SK-N-SH (cell line): ENCODE data around the gene ATP6V0B. TPM values are rescaled to one million over a fixed set of nuclear protein-coding genes. Genes with fewer than 3 reads are reported as not detected.

Experiments used
- CTCF ChIA-PET: fragments of 300-600, 350-600 bp; formaldehyde crosslinking; extraction: SDS; loops from one replicate; lab custom pipeline; 2021; lab: Yijun Ruan, JAX
- POLR2A ChIA-PET: fragments of 350-600 bp; sonication (Branson Sonifier 250); formaldehyde crosslinking; extraction: SDS; loops from one replicate; lab custom pipeline; 2020; ENCODE audit warnings: antibody characterized with exemption, inconsistent platforms; lab: Yijun Ruan, JAX
- DNase-seq: peaks from one replicate; pipeline ENCODE4 v3.0.0; 2012
- H2AFZ ChIP-seq: fragments of 200-600 bp; sonication (generic); 2 replicates; pipeline ENCODE4 v1.8.1; 2016; ENCODE audit warnings: antibody characterized with exemption, mild to moderate bottlenecking, low read depth
- H3F3A ChIP-seq: fragments of 200-600 bp; sonication (generic); replicated peaks from 2 replicates; pipeline ENCODE3; 2016; ENCODE audit warnings: antibody characterized with exemption, mild to moderate bottlenecking; ENCODE audit not compliant: insufficient read depth
- H3K27ac ChIP-seq, 2 experiments: fragments of 200-500 bp in 1 of 2; fragments of 200-600 bp in 1 of 2; sonication (Bioruptor generic) in 1 of 2; sonication (generic), shearing (Covaris generic) in 1 of 2; 2 replicates each; pipeline versions ENCODE4 v1.5.1 to v1.6.1; 2014 to 2016; ENCODE audit warnings: low read depth in 2 of 2, inconsistent platforms in 1 of 2, low read length in 1 of 2, mild to moderate bottlenecking in 1 of 2, mixed read lengths in 1 of 2
- H3K27me3 ChIP-seq: fragments of 200-600 bp; sonication (generic), shearing (Covaris generic); 2 replicates; pipeline ENCODE4 v1.6.1; 2016; ENCODE audit warnings: mixed run types; ENCODE audit not compliant: insufficient read depth
- H3K36me3 ChIP-seq, 2 experiments: fragments of 200-500 bp in 1 of 2; fragments of 200-600 bp in 1 of 2; sonication (Bioruptor generic) in 1 of 2; sonication (generic) in 1 of 2; replicated peaks in 1 of 2; 2 replicates each; pipeline versions ENCODE3 to v1.5.1; 2014 to 2016; ENCODE audit warnings: low read length in 1 of 2, mild to moderate bottlenecking in 1 of 2; ENCODE audit not compliant: insufficient read depth in 2 of 2, control insufficient read depth in 1 of 2
- H3K4me1 ChIP-seq, 2 experiments: fragments of 200-500 bp in 1 of 2; fragments of 200-600 bp in 1 of 2; sonication (Bioruptor generic) in 1 of 2; sonication (generic), shearing (Covaris generic) in 1 of 2; 2 replicates each; pipeline versions ENCODE4 v1.5.1 to v1.6.1; 2014 to 2016; ENCODE audit warnings: low read depth in 1 of 2, low read length in 1 of 2, mixed run types in 1 of 2; ENCODE audit not compliant: insufficient read depth in 2 of 2, control insufficient read depth in 1 of 2
- H3K4me2 ChIP-seq: fragments of 200-600 bp; sonication (generic), shearing (Covaris generic); 2 replicates; pipeline ENCODE4 v1.6.1; 2017; ENCODE audit warnings: mixed run types
- H3K4me3 ChIP-seq, 2 experiments: fragments of 200-500 bp in 1 of 2; fragments of 200-600 bp in 1 of 2; sonication (Bioruptor generic) in 1 of 2; sonication (generic), shearing (Covaris generic) in 1 of 2; 2 replicates each; pipeline versions ENCODE4 v1.5.1 to v1.8.1; 2014 to 2016; ENCODE audit warnings: low read depth in 2 of 2, inconsistent platforms in 1 of 2, low read length in 1 of 2, mild to moderate bottlenecking in 1 of 2, mixed read lengths in 1 of 2, moderate library complexity in 1 of 2
- H3K79me2 ChIP-seq: fragments of 200-600 bp; sonication (generic); 2 replicates; pipeline ENCODE4 v1.8.1; 2017; ENCODE audit warnings: mild to moderate bottlenecking; ENCODE audit not compliant: insufficient read depth
- H3K9ac ChIP-seq: fragments of 200-600 bp; sonication (generic); 2 replicates; pipeline ENCODE4 v1.6.1; 2017; ENCODE audit warnings: mixed run types
- H3K9me2 ChIP-seq: fragments of 200-600 bp; sonication (generic); 2 replicates; pipeline ENCODE4 v1.6.1; 2017; ENCODE audit warnings: mixed run types
- H3K9me3 ChIP-seq: fragments of 200-600 bp; sonication (generic); 2 replicates; pipeline ENCODE4 v1.6.1; 2017; ENCODE audit warnings: mixed run types, mild to moderate bottlenecking, moderate library complexity
- H4K20me1 ChIP-seq: fragments of 200-600 bp; sonication (generic); 2 replicates; pipeline ENCODE4 v1.6.1; 2017; ENCODE audit warnings: mild to moderate bottlenecking, mixed run types; ENCODE audit not compliant: insufficient read depth
- CHD2 ChIP-seq: fragments of 150-350 bp; IDR thresholded peaks from 2 replicates; pipeline ENCODE4 v1.6.1; 2018; ENCODE audit warnings: low read length; ENCODE audit not compliant: partially characterized antibody
- ELF1 ChIP-seq: IDR thresholded peaks from 2 replicates; pipeline ENCODE4 v1.4.0; 2012
- EP300 ChIP-seq, 2 experiments: IDR thresholded peaks; 2 replicates each; pipeline versions ENCODE4 v1.4.0 to v1.6.1; 2012; ENCODE audit warnings: borderline replicate concordance in 1 of 2, low read depth in 1 of 2, low read length in 1 of 2
- EZH2phosphoT487 ChIP-seq: fragments of 200-600 bp; sonication (generic); IDR thresholded peaks from 2 replicates; pipeline ENCODE4 v1.6.1; 2017; ENCODE audit warnings: low read depth, mixed run types, mild to moderate bottlenecking, antibody characterized with exemption, moderate library complexity, borderline replicate concordance
- FOSL2 ChIP-seq: IDR thresholded peaks from 2 replicates; pipeline ENCODE4 v1.4.0; 2012; ENCODE audit warnings: low read depth, mild to moderate bottlenecking, moderate library complexity, borderline replicate concordance
- JUND ChIP-seq: IDR thresholded peaks from 2 replicates; pipeline ENCODE4 v1.4.0; 2012
- NRF1 ChIP-seq: IDR thresholded peaks from 2 replicates; pipeline ENCODE4 v1.6.1; 2012; ENCODE audit warnings: low read depth, mild to moderate bottlenecking, low read length
- POLR2AphosphoS5 ChIP-seq: IDR thresholded peaks from 2 replicates; pipeline ENCODE4 v1.6.1; 2012; ENCODE audit warnings: low read depth, low read length
- RCOR1 ChIP-seq: fragments of 150-350 bp; IDR thresholded peaks from 2 replicates; pipeline ENCODE4 v1.6.1; 2017; ENCODE audit warnings: antibody characterized with exemption, low read length
- REST ChIP-seq: IDR thresholded peaks from 2 replicates; pipeline ENCODE4 v1.6.1; 2012; ENCODE audit warnings: mild to moderate bottlenecking, low read depth, low read length, moderate library complexity
- RFX5 ChIP-seq: IDR thresholded peaks from 2 replicates; pipeline ENCODE4 v1.6.1; 2012; ENCODE audit warnings: mild to moderate bottlenecking, improper control_type of control experiment, low read length
- SIN3A ChIP-seq: IDR thresholded peaks from 2 replicates; pipeline ENCODE4 v1.6.1; 2012; ENCODE audit warnings: low read depth, mild to moderate bottlenecking, low read length, moderate library complexity, borderline replicate concordance
- TCF12 ChIP-seq: IDR thresholded peaks from 2 replicates; pipeline ENCODE4 v1.4.0; 2012
- TEAD4 ChIP-seq: IDR thresholded peaks from 2 replicates; pipeline ENCODE4 v1.4.0; 2012; ENCODE audit warnings: mild to moderate bottlenecking, borderline replicate concordance; ENCODE audit not compliant: insufficient read depth
- USF1 ChIP-seq: IDR thresholded peaks from 2 replicates; pipeline ENCODE4 v1.4.0; 2012; ENCODE audit warnings: low read depth, borderline replicate concordance
- YY1 ChIP-seq: IDR thresholded peaks from 2 replicates; pipeline ENCODE4 v1.4.0; 2012; ENCODE audit warnings: low read depth, mild to moderate bottlenecking
- ZBTB33 ChIP-seq: IDR thresholded peaks from 2 replicates; pipeline ENCODE4 v1.4.0; 2012; ENCODE audit warnings: low read depth, borderline replicate concordance
- WGBS: methylation state at CpG from one replicate; pipeline ENCODE4 v1.1.6; 2017; ENCODE audit warnings: low lambda C conversion rate; 5-methylcytosine and 5-hydroxymethylcytosine counted together
- polyA plus RNA-seq, 3 experiments: library from polyadenylated mRNA; depleted of rRNA; stranded (reverse); fragments of >200 nt; gene quantifications; 2 replicates each; pipeline ENCODE4 v1.2.3, GENCODE V29; 2012

ATP6V0B gene
- polyA plus RNA-seq, 1 of the 3 experiments (the other 2 are of a cell fraction) = 180 TPM

GRCh38 chr1:43934986-43935324 lies 39.8 kb upstream of the ATP6V0B start:
- Histone ChIP-seq H3F3A (no peaks in the 10 kb centered on the region), H4K20me1 (no peaks in the 10 kb centered on the region), H3K4me1 (peaks cover 0 to 10% of the 10 kb centered on the region in 2 experiments; a peak in 2 of 4 replicates), H3K9ac (no peak overlapping the region), H3K36me3 (peaks cover 0 to 3% of the 10 kb centered on the region in 2 experiments), H3K9me2 (no peaks in the 10 kb centered on the region), H3K27me3 (no peaks in the 10 kb centered on the region), H3K27ac (no peak overlapping the region), H3K4me3 (no peak overlapping the region; a peak in 1 of 4 replicates), H2AFZ (no peak overlapping the region), H3K9me3 (no peaks in the 10 kb centered on the region), H3K4me2 (no peak overlapping the region), H3K79me2 (no peaks in the 10 kb centered on the region)
- WGBS = 45% methylated on average over 4 of the region's 5 CpGs
- DNase-seq = no peak
- ChIA-PET CTCF (interaction anchor here (0.6 to 15.4 kb wide), 87 partner anchors 10 to 1472 kb away, joined by 3 to 533 read pairs (median 5); partner anchors contain the start of genes CCDC24, DPH2, IPO13 and KDM4A), POLR2A (interaction anchor here (0.6 to 2.8 kb wide), 6 partner anchors 11 to 285 kb away, joined by 3 to 26 read pairs (median 5); partner anchors contain the start of genes KDM4A and ST3GAL3)
- no peak for TF ChIP-seq CHD2
- TF ChIP-seq NRF1 = 0 out of 2 replicates have a peak, but pooled peaks have one; percentile 3

- Histone ChIP-seq H3K4me3 (peak overlapping the region in 1 of 2 experiments; percentile 37; a peak in 2 of 4 replicates), H3K79me2 (no peaks in the 10 kb centered on the region), H3K4me2 (peak overlapping the region; percentile 55; the same call in 1 of the 2 replicates), H2AFZ (no peak overlapping the region), H3K4me1 (peaks cover 0 to 10% of the 10 kb centered on the region in 2 experiments; a peak in 2 of 4 replicates), H3F3A (no peaks in the 10 kb centered on the region), H3K9ac (no peak overlapping the region), H3K27ac (no peak overlapping the region), H3K36me3 (no peaks in the 10 kb centered on the region), H3K9me2 (no peaks in the 10 kb centered on the region), H3K9me3 (no peaks in the 10 kb centered on the region), H4K20me1 (no peaks in the 10 kb centered on the region), H3K27me3 (no peaks in the 10 kb centered on the region)
- 79% methylated on average over 9 of the region's 48 CpGs for WGBS
- TF ChIP-seq EZH2phosphoT487 (no peak), FOSL2 (no peak), JUND (no peak), RCOR1 (no peak), TCF12 (no peak), REST (no peak), ELF1 (no peak), YY1 (no peak), ZBTB33 (no peak), TEAD4 (no peak), POLR2AphosphoS5 (no peak), USF1 (no peak), SIN3A (no peak), EP300 (IDR thresholded peaks at IDR 0.05; ENCODE audit: borderline replicate concordance in 1 of 2, low read depth in 1 of 2, low read length in 1 of 2) (no peak), RFX5 (no peak)
- CTCF ChIA-PET = interaction anchor here (0.7 to 15.4 kb wide), 40 partner anchors 11 to 709 kb away, joined by 3 to 533 read pairs (median 8); partner anchors contain the start of genes CCDC24, DPH2, IPO13 and KDM4A
- no peak for DNase-seq
- POLR2A ChIA-PET = interaction anchor here (1.3 to 2.8 kb wide), 3 partner anchors 10 to 172 kb away, joined by 6 to 26 read pairs (median 10); no protein-coding TSS in a partner anchor
Observed at GRCh38 chr1:43935711-43936427, 38.9 kb upstream of the ATP6V0B start.
